Tibial nerve (tissue), 4 donors: ENCODE data around the gene RAE1. TPM values are rescaled to one million over a fixed set of nuclear protein-coding genes. Genes with fewer than 3 reads are reported as not detected.

Experiments used
- DNase-seq, 2 donors: peaks; one replicate each; pipeline ENCODE4 v3.0.0-alpha.2; 2019; ENCODE audit warnings: low spot score in 2 of 2
- H3K27ac ChIP-seq, 4 donors: fragments of 200-600 bp; sonication (generic) in 3 of 4; one replicate each; pipeline ENCODE4 v1.5.1; 2017 to 2019; ENCODE audit warnings: mild to moderate bottlenecking in 1 of 4
- H3K27me3 ChIP-seq, 2 donors: fragments of 200-600 bp; sonication (generic) in 1 of 2; one replicate each; pipeline versions ENCODE4 v1.5.1 to v1.6.0; 2017 to 2019
- H3K36me3 ChIP-seq, 3 donors: fragments of 200-600 bp; sonication (generic); one replicate each; pipeline ENCODE4 v1.5.1; 2018 to 2019
- H3K4me1 ChIP-seq, 4 donors: fragments of 200-600 bp; sonication (generic) in 3 of 4; one replicate each; pipeline ENCODE4 v1.5.1; 2017 to 2019
- H3K4me3 ChIP-seq, 4 donors: fragments of 200-600 bp; sonication (generic) in 3 of 4; one replicate each; pipeline ENCODE4 v1.5.1; 2017 to 2019; ENCODE audit warnings: mild to moderate bottlenecking in 1 of 4, moderate library complexity in 1 of 4
- H3K9me3 ChIP-seq, 4 donors: fragments of 200-600 bp; sonication (generic) in 3 of 4; one replicate each; pipeline ENCODE4 v1.5.1; 2017 to 2019
- EP300 ChIP-seq, 2 donors: sonication (generic); formaldehyde crosslinking; IDR thresholded peaks; one replicate each; pipeline ENCODE4 v1.6.1; 2017; ENCODE audit warnings: antibody characterized with exemption in 2 of 2, mild to moderate bottlenecking in 1 of 2
- POLR2A ChIP-seq, 2 donors: fragments of 450-650 bp; IDR thresholded peaks; one replicate each; pipeline ENCODE4 v1.6.1; 2017; ENCODE audit warnings: antibody characterized with exemption in 2 of 2, mild to moderate bottlenecking in 2 of 2, moderate library complexity in 2 of 2
- WGBS, 2 donors: methylation state at CpG; one replicate each; pipeline ENCODE4 v1.1.5; 2018; 5-methylcytosine and 5-hydroxymethylcytosine counted together
- total RNA-seq, 4 donors: library from RNA; depleted of rRNA; stranded (reverse); fragments of >200 nt; gene quantifications; one replicate each; pipeline ENCODE4 v1.1.0, GENCODE V29; 2016
- TF ChIP-seq, protein P1 (sequence below), 5 experiments: fragments of 200-600 bp in 3 of 5; fragments of 450-650 bp in 2 of 5; sonication (generic) in 3 of 5; IDR thresholded peaks; one replicate each; pipeline ENCODE4 v1.5.1; 2016 to 2019; ENCODE audit warnings: antibody characterized with exemption in 5 of 5, mild to moderate bottlenecking in 3 of 5, moderate library complexity in 2 of 5

Gene RAE1
- total RNA-seq, 4 donors from 2014 or later: 12.6 to 20.9 (median 19.0) TPM

DNA sequence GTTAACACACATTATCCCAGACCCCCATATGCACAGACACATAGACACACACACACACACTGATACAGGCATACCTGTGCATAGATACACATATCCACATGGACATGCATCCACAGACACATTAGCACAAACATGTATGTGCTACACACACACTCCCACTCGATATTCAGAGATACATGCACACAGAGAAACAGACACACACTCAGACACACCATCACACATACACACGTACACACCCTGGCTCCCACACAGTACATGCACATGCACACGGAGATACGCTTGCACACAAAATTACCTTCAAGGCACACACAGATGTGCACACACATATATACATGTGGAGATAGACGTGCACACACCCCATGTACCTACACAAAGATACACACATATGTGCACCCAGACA is 59.9 kb downstream of the RAE1 start:
- 89 to 90% methylated on average over 5 of the region's 5 CpGs for WGBS, 2 donors
- Histone ChIP-seq H3K27ac (no peak overlapping the region), H3K36me3 (peaks cover 0 to 48% (median 12%) of the 10 kb centered on the region in 3 donors)

DNA sequence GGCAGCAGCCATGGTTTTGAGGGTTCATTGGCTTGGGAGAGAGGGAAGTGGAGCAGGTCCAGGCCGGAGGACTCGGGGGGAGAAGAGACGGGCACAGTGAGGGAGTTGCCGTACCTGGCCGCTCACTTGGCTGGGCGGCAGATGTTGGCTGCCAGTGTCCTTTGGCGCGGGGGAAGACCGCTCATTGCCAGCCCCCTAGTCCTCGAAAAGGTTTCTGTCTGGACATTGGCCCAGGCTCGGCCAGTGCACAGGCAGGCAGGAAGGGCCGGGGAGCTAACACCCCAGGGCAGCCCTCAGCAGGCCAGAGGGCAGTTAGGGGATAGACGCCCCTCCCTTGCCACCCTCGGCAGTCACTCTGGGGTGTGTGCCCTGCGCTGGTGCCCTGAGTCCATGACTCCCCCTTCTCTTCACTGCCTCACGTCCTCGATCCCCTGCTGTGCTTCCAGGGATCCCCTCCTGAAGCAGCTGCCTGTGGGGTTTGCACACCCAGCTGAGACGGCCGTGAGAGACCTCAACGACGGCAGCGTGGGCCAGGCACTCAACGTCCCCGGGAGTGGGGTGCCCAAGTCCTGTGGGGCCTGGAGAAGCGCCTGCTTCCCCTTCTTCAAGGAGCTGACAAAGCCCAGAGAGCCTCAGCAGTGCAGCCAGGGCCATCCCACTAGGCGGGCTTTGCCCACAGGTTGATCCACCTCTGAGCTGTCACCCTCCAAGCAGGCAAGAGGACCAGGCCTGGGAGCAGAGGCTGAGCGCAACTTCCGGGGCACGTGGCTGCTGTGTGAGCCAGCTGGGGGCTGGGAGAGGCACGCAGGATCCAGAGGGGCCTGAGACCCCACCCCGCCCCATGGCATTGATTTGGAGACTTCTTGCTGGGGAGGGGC is 60.6 kb downstream of the RAE1 start:
- H3K27ac ChIP-seq: no peak overlapping the region
- H3K4me1 ChIP-seq: no peaks in the 10 kb centered on the region
- WGBS, 2 donors: 81 to 82% methylated on average over 29 to 31 of the region's 31 CpGs

More for the DNA sequence above, 59.9 kb downstream of the RAE1 start:
- Histone ChIP-seq H3K27me3 (no peaks in the 10 kb centered on the region), H3K9me3 (no peaks in the 10 kb centered on the region), H3K4me3 (no peak overlapping the region), H3K4me1 (no peaks in the 10 kb centered on the region)
- TF ChIP-seq EP300 (IDR thresholded peaks at IDR 0.05): no peak
- DNase-seq: no peak

DNA sequence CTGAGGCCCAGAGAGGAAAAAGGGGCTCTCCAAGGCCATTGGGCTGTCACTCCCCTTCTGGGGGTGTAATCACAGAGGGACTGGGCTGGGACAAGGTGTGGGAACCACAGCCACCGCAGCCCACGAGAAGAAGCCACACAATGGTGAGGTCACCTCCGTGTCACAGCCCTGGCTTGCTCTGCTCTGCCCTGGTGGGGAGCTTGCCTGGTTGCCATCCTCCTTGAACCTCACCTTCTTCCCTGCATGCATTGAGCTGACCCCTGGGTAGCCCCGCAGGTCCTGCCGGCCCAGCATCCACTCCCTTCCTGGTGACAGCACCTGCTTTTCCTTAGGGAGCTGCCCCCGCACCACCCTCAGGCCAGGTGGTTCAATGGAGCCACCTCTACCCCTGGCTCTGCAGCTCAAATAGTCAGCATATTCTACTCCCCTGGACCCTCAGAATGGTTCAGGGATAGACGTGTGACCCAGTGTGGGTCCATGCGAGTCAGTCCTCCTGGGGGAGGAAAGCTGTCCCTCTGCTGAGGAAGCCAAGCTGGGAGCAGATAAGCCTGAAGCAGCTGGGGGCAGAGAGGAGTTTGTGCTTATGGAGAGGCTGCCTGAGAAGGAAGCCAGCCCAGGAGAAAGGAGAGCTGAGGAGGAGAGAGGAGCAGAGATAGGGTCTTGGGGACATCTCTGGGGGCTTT is 61.4 kb downstream of the RAE1 start:
- no peaks in the 10 kb centered on the region for H3K4me1 ChIP-seq
- no peak for DNase-seq

More for the DNA sequence above, 60.6 kb downstream of the RAE1 start:
- DNase-seq: no peak
- Histone ChIP-seq H3K9me3 (no peaks in the 10 kb centered on the region), H3K4me3 (no peak overlapping the region), H3K27me3 (no peaks in the 10 kb centered on the region), H3K36me3 (peaks cover 0 to 40% (median 12%) of the 10 kb centered on the region in 3 donors)
- no peak for TF ChIP-seq EP300 (IDR thresholded peaks at IDR 0.05)
- TF ChIP-seq POLR2A (IDR thresholded peaks at IDR 0.05): no peak
- TF ChIP-seq, protein P1, sequence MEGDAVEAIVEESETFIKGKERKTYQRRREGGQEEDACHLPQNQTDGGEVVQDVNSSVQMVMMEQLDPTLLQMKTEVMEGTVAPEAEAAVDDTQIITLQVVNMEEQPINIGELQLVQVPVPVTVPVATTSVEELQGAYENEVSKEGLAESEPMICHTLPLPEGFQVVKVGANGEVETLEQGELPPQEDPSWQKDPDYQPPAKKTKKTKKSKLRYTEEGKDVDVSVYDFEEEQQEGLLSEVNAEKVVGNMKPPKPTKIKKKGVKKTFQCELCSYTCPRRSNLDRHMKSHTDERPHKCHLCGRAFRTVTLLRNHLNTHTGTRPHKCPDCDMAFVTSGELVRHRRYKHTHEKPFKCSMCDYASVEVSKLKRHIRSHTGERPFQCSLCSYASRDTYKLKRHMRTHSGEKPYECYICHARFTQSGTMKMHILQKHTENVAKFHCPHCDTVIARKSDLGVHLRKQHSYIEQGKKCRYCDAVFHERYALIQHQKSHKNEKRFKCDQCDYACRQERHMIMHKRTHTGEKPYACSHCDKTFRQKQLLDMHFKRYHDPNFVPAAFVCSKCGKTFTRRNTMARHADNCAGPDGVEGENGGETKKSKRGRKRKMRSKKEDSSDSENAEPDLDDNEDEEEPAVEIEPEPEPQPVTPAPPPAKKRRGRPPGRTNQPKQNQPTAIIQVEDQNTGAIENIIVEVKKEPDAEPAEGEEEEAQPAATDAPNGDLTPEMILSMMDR (IDR thresholded peaks at IDR 0.05): no peak

DNA sequence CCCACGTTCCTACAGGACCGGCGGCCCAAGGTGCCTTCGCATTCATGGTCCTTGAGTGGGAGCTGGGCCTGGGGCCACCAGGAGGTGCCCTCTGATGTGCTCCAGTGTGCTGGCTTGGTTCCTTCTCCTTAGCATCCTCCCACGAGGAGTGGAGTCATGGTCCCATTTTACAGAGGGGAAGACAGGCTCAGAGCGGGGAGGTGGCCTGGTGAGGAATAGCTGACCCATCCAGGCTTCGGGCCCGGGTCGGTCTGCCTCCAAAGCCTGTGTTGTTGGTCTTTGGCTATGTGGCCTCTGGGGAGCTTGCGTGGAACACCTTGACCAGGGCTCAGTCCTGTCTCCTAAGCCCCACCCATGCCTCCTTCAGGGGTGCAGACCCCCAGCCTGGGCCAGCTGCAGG is 62.9 kb downstream of the RAE1 start:
- no peaks in the 10 kb centered on the region for H3K9me3 ChIP-seq
- peaks cover 0 to 17% (median 1%) of the 10 kb centered on the region in 3 donors for H3K36me3 ChIP-seq
- no peak for TF ChIP-seq POLR2A (IDR thresholded peaks at IDR 0.05)
- no peak for TF ChIP-seq EP300 (IDR thresholded peaks at IDR 0.05)
- TF ChIP-seq, protein P1 (IDR thresholded peaks at IDR 0.05): no peak
- H3K4me3 ChIP-seq: no peak overlapping the region
- H3K27me3 ChIP-seq: no peaks in the 10 kb centered on the region
- 94 to 95% methylated on average over 9 to 10 of the region's 10 CpGs for WGBS, 2 donors
- no peak for DNase-seq
- H3K4me1 ChIP-seq: no peaks in the 10 kb centered on the region
- no peak overlapping the region for H3K27ac ChIP-seq

More for the DNA sequence above, 61.4 kb downstream of the RAE1 start:
- Histone ChIP-seq H3K36me3 (peaks cover 0 to 32% (median 12%) of the 10 kb centered on the region in 3 donors), H3K4me3 (no peak overlapping the region), H3K9me3 (no peaks in the 10 kb centered on the region), H3K27ac (no peak overlapping the region), H3K27me3 (no peaks in the 10 kb centered on the region)
- 74 to 88% methylated on average over 8 of the region's 8 CpGs for WGBS, 2 donors
- no peak for TF ChIP-seq POLR2A (IDR thresholded peaks at IDR 0.05)
- TF ChIP-seq EP300 (IDR thresholded peaks at IDR 0.05): no peak
- TF ChIP-seq, protein P1 (IDR thresholded peaks at IDR 0.05): no peak

DNA sequence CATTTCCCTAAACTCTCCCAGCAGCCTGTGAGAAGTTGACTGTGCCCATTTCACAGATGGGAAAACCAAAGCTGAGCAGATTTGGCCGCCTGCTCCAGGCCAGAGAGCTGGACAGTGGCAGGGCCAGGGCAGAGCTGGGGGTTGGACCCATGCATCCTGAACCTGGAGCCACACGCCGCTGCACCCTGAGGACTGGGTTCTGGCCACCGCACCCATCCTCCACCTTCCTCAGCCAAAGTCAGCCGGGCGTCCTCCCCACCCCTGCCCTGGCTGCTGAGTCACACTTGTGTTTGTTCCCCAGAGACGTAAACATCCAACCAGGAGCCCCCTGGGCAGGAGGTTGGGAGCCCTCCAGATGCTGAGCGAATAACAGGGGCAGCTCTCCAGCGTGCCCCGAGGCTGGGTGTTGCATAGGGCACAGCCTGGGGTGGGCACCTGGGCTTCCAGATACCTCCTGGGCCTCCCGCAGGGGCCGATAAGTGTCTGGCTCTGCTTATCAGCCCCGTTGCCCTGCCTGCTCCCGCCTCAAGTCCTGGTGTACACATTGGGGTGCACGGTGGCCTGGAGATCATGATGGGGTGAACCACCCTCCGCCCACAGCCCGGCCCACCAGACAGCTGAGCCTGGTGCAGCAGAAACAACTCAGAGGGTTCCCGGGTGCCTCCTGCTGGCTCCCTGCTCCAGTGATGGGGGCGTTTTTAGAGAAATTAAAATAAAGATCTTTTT is 64.0 kb downstream of the RAE1 start:
- no peak overlapping the region for H3K4me3 ChIP-seq
- DNase-seq: no peak
- H3K27me3 ChIP-seq: no peaks in the 10 kb centered on the region
- peaks cover 0 to 7% (median 0%) of the 10 kb centered on the region in 3 donors for H3K36me3 ChIP-seq
- H3K4me1 ChIP-seq: no peaks in the 10 kb centered on the region
- TF ChIP-seq, protein P1 (IDR thresholded peaks at IDR 0.05): no peak
- no peak for TF ChIP-seq POLR2A (IDR thresholded peaks at IDR 0.05)
- no peak for TF ChIP-seq EP300 (IDR thresholded peaks at IDR 0.05)
- no peaks in the 10 kb centered on the region for H3K9me3 ChIP-seq
- WGBS, 2 donors: 67 to 78% methylated on average over 16 to 19 of the region's 19 CpGs
- no peak overlapping the region for H3K27ac ChIP-seq
